K562 (cell line): ENCODE measurements around the gene CTDSP2. TPM values are rescaled to one million over a fixed set of nuclear protein-coding genes. Genes with fewer than 3 reads are reported as not detected.
A peak's percentile ranks its signal among the peaks of the same experiment; 100 is the strongest.

Experiments used
- ATF1 ChIP-seq, 2 experiments: fragments of 450-650 bp in 1 of 2; IDR thresholded peaks; 2 replicates each; pipeline ENCODE4 v1.6.1; 2016; ENCODE audit warnings: missing compliant biosample characterization in 1 of 2, missing genetic modification characterization in 1 of 2
- BDP1 ChIP-seq: IDR thresholded peaks from 3 replicates; pipeline ENCODE4 v1.6.1; 2011; ENCODE audit not compliant: insufficient read length, insufficient read depth
- CBX5 ChIP-seq: IDR thresholded peaks from 2 replicates; pipeline ENCODE4 v1.6.1; 2014; ENCODE audit warnings: low read depth, borderline replicate concordance
- HDAC1 ChIP-seq, 2 experiments: fragments of 450-650 bp; IDR thresholded peaks; 2 replicates each; pipeline ENCODE4 v1.6.1; 2016 to 2017; ENCODE audit warnings: inconsistent platforms in 1 of 2, mild to moderate bottlenecking in 1 of 2, moderate library complexity in 1 of 2
- KDM4B ChIP-seq, 2 experiments: fragments of 450-650 bp in 1 of 2; sonication (generic) in 1 of 2; IDR thresholded peaks; 2 replicates each; pipeline ENCODE4 v1.6.1; 2016 to 2017; ENCODE audit warnings: borderline replicate concordance in 2 of 2, antibody characterized with exemption in 1 of 2, low read depth in 1 of 2, mild to moderate bottlenecking in 1 of 2
- NFE2 ChIP-seq: IDR thresholded peaks from 2 replicates; pipeline ENCODE4 v1.6.1; 2014; ENCODE audit warnings: antibody characterized with exemption, low read depth
- RB1 ChIP-seq: fragments of 450-650 bp; IDR thresholded peaks from 2 replicates; pipeline ENCODE4 v1.6.1; 2017; ENCODE audit warnings: low read depth, mild to moderate bottlenecking
- RCOR1 ChIP-seq, 2 experiments: IDR thresholded peaks; 2 replicates each; pipeline ENCODE4 v1.6.1; 2012; ENCODE audit warnings: low read depth in 2 of 2, low read length in 2 of 2, borderline replicate concordance in 1 of 2, improper control_type of control experiment in 1 of 2
- TAF7 ChIP-seq: fragments of 450-650 bp; IDR thresholded peaks from 2 replicates; pipeline ENCODE4 v1.6.1; 2016; ENCODE audit warnings: missing genetic modification characterization, missing compliant biosample characterization
- TEAD1 ChIP-seq, 2 experiments: fragments of 450-650 bp in 1 of 2; sonication (generic) in 1 of 2; formaldehyde crosslinking; IDR thresholded peaks; 2 replicates each; pipeline versions ENCODE4 v1.4.0 to v1.8.0; 2020 to 2022; ENCODE audit warnings: mild to moderate bottlenecking in 2 of 2, missing genetic modification reagents in 1 of 2
- ZNF175 ChIP-seq: fragments of 200-800 bp; sonication (Bioruptor generic); IDR thresholded peaks from 2 replicates; pipeline ENCODE4 v1.6.1; 2016; ENCODE audit warnings: low read depth, mild to moderate bottlenecking, missing genetic modification characterization, missing compliant biosample characterization
- ZNF232 ChIP-seq: sonication (generic); formaldehyde crosslinking; IDR thresholded peaks from 2 replicates; pipeline ENCODE4 v1.8.0; 2022; ENCODE audit warnings: mild to moderate bottlenecking, missing genetic modification reagents
- ZNF263 ChIP-seq: sonication (generic); formaldehyde crosslinking; IDR thresholded peaks from 2 replicates; pipeline ENCODE4 v1.8.0; 2022; ENCODE audit warnings: mild to moderate bottlenecking, missing genetic modification reagents, borderline replicate concordance
- ZNF316 ChIP-seq: fragments of 450-650 bp; IDR thresholded peaks from 2 replicates; pipeline ENCODE4 v1.6.1; 2016
- polyA plus RNA-seq, 8 experiments: library from polyadenylated mRNA; depleted of rRNA in 4 of 8; stranded (reverse) in 5 of 8; unstranded in 3 of 8; fragments of >200 nt; fragmentation: Nextera tagmentation in 2 of 8; fragmentation: Illumina TruSeq in 1 of 8; extraction: Ambion mirVana in 2 of 8; extraction: Trizol in 1 of 8; gene quantifications; 2 replicates each; pipeline versions ENCODE4 v1.2.1 to v1.2.3, GENCODE V29; 2011 to 2014; ENCODE audit warnings: inconsistent platforms in 1 of 8, missing spikeins in 1 of 8
- total RNA-seq, 7 experiments: library from RNA; depleted of rRNA in 6 of 7; stranded (reverse); fragments of >200 nt in 6 of 7; fragmentation: Illumina TruSeq in 2 of 7; extraction: Trizol in 2 of 7; gene quantifications; 2 replicates each; pipeline versions ENCODE4 v1.2.1 to v1.2.3, GENCODE V29; 2011 to 2021; ENCODE audit warnings: low replicate concordance in 1 of 7
- TF ChIP-seq, protein P1 (sequence below), 2 experiments: fragments of 450-650 bp; IDR thresholded peaks; 2 replicates each; pipeline ENCODE4 v1.6.1; 2018; ENCODE audit warnings: mild to moderate bottlenecking in 2 of 2, low read depth in 1 of 2; ENCODE audit not compliant: partially characterized antibody in 2 of 2
- TF ChIP-seq, protein P2 (sequence below): sonication (generic); formaldehyde crosslinking; IDR thresholded peaks from 2 replicates; pipeline ENCODE4 v1.8.0; 2022; ENCODE audit warnings: mild to moderate bottlenecking, missing genetic modification reagents
- TF ChIP-seq, protein P3 (sequence below): fragments of 450-650 bp; formaldehyde crosslinking; IDR thresholded peaks from 2 replicates; pipeline ENCODE4 v1.4.0; 2020; ENCODE audit warnings: mild to moderate bottlenecking, moderate library complexity

Gene CTDSP2
- total and polyA plus RNA-seq, 9 of the 15 experiments (the other 6 are each of a cell fraction or from before 2014, with no cell fraction given): 20.4 to 108 (median 47.7) TPM

DNA sequence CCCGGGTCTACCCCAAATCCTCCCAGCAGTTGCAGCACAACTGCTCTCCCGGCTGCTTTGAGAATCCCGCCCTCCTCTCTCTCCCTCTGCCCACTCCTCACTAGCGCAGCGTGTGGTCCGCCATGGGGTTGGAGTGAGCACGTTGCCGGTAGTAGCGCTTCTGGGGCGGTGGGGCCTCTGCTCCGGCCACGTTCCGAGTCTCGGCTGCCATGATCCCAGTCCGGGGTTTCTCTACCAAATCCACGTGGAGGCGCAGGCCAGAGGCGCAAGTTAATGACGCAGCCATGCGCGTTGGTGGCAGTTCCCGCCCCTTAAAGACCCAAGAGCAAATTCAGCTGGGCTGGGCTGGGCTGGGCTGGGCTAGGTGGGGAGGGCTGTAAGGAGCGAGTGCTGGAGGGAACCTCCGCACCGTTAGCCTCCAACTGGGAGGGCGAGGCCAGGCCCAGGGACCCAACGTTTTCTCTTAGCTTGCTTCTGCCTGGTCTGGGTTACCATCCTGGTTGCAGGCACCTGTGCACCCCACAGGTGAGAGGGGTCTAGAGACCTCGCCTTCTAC, 74.6 kb downstream of the CTDSP2 start, which contains the start of gene METTL1 (continued):
- TF ChIP-seq, protein P1, sequence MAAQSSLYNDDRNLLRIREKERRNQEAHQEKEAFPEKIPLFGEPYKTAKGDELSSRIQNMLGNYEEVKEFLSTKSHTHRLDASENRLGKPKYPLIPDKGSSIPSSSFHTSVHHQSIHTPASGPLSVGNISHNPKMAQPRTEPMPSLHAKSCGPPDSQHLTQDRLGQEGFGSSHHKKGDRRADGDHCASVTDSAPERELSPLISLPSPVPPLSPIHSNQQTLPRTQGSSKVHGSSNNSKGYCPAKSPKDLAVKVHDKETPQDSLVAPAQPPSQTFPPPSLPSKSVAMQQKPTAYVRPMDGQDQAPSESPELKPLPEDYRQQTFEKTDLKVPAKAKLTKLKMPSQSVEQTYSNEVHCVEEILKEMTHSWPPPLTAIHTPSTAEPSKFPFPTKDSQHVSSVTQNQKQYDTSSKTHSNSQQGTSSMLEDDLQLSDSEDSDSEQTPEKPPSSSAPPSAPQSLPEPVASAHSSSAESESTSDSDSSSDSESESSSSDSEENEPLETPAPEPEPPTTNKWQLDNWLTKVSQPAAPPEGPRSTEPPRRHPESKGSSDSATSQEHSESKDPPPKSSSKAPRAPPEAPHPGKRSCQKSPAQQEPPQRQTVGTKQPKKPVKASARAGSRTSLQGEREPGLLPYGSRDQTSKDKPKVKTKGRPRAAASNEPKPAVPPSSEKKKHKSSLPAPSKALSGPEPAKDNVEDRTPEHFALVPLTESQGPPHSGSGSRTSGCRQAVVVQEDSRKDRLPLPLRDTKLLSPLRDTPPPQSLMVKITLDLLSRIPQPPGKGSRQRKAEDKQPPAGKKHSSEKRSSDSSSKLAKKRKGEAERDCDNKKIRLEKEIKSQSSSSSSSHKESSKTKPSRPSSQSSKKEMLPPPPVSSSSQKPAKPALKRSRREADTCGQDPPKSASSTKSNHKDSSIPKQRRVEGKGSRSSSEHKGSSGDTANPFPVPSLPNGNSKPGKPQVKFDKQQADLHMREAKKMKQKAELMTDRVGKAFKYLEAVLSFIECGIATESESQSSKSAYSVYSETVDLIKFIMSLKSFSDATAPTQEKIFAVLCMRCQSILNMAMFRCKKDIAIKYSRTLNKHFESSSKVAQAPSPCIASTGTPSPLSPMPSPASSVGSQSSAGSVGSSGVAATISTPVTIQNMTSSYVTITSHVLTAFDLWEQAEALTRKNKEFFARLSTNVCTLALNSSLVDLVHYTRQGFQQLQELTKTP (IDR thresholded peaks at IDR 0.05; ENCODE audit: low read depth in 1 of 2, partially characterized antibody in 2 of 2): peak; percentile 2 to 76
- TF ChIP-seq CBX5: no peak
- TF ChIP-seq KDM4B (IDR thresholded peaks at IDR 0.05; ENCODE audit: borderline replicate concordance in 2 of 2, low read depth in 1 of 2): peak in 1 of 2 experiments; percentile 73; a peak in 1 of 4 replicates
- peak; percentile 67; the same call in 1 of the 2 replicates for TF ChIP-seq ZNF263 (CRISPR knock-in tag)
- TF ChIP-seq ZNF175 (CRISPR knock-in tag): 0 out of 2 replicates have a peak, but pooled peaks have one; percentile 57
- TF ChIP-seq HDAC1 (IDR thresholded peaks at IDR 0.05): peak; percentile 98 to 100; a peak in 3 of 4 replicates
- TF ChIP-seq ZNF232 (CRISPR knock-in tag): no peak
- TF ChIP-seq, protein P2, sequence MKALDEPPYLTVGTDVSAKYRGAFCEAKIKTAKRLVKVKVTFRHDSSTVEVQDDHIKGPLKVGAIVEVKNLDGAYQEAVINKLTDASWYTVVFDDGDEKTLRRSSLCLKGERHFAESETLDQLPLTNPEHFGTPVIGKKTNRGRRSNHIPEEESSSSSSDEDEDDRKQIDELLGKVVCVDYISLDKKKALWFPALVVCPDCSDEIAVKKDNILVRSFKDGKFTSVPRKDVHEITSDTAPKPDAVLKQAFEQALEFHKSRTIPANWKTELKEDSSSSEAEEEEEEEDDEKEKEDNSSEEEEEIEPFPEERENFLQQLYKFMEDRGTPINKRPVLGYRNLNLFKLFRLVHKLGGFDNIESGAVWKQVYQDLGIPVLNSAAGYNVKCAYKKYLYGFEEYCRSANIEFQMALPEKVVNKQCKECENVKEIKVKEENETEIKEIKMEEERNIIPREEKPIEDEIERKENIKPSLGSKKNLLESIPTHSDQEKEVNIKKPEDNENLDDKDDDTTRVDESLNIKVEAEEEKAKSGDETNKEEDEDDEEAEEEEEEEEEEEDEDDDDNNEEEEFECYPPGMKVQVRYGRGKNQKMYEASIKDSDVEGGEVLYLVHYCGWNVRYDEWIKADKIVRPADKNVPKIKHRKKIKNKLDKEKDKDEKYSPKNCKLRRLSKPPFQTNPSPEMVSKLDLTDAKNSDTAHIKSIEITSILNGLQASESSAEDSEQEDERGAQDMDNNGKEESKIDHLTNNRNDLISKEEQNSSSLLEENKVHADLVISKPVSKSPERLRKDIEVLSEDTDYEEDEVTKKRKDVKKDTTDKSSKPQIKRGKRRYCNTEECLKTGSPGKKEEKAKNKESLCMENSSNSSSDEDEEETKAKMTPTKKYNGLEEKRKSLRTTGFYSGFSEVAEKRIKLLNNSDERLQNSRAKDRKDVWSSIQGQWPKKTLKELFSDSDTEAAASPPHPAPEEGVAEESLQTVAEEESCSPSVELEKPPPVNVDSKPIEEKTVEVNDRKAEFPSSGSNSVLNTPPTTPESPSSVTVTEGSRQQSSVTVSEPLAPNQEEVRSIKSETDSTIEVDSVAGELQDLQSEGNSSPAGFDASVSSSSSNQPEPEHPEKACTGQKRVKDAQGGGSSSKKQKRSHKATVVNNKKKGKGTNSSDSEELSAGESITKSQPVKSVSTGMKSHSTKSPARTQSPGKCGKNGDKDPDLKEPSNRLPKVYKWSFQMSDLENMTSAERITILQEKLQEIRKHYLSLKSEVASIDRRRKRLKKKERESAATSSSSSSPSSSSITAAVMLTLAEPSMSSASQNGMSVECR: peak; percentile 100
- 0 out of 2 replicates have a peak, but pooled peaks have one; percentile 14 for TF ChIP-seq ZNF316
- TF ChIP-seq, protein P3, sequence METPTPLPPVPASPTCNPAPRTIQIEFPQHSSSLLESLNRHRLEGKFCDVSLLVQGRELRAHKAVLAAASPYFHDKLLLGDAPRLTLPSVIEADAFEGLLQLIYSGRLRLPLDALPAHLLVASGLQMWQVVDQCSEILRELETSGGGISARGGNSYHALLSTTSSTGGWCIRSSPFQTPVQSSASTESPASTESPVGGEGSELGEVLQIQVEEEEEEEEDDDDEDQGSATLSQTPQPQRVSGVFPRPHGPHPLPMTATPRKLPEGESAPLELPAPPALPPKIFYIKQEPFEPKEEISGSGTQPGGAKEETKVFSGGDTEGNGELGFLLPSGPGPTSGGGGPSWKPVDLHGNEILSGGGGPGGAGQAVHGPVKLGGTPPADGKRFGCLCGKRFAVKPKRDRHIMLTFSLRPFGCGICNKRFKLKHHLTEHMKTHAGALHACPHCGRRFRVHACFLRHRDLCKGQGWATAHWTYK: peak; percentile 20; the same call in 1 of the 2 replicates
- no peak for TF ChIP-seq BDP1
- TF ChIP-seq NFE2: peak; percentile 17; the same call in 1 of the 2 replicates
- TF ChIP-seq TAF7: peak; percentile 94
- peak; percentile 87 for TF ChIP-seq ATF1 (CRISPR knock-in tag; IDR thresholded peaks at IDR 0.05)
- peak; percentile 99 for TF ChIP-seq ATF1 (tag; IDR thresholded peaks at IDR 0.05)
- TF ChIP-seq RCOR1 (IDR thresholded peaks at IDR 0.05; ENCODE audit: borderline replicate concordance in 1 of 2, low read depth in 2 of 2, low read length in 2 of 2): 0 out of 4 replicates have a peak, but pooled peaks of 1 of the 2 experiments have one; percentile 10
- peak in 1 of 2 experiments; percentile 79; a peak in 2 of 4 replicates for TF ChIP-seq TEAD1 (CRISPR knock-in tag; IDR thresholded peaks at IDR 0.05)
- TF ChIP-seq RB1: peak; percentile 83
